ENCODE data around the gene GPS1.

Gene GPS1

DNA sequence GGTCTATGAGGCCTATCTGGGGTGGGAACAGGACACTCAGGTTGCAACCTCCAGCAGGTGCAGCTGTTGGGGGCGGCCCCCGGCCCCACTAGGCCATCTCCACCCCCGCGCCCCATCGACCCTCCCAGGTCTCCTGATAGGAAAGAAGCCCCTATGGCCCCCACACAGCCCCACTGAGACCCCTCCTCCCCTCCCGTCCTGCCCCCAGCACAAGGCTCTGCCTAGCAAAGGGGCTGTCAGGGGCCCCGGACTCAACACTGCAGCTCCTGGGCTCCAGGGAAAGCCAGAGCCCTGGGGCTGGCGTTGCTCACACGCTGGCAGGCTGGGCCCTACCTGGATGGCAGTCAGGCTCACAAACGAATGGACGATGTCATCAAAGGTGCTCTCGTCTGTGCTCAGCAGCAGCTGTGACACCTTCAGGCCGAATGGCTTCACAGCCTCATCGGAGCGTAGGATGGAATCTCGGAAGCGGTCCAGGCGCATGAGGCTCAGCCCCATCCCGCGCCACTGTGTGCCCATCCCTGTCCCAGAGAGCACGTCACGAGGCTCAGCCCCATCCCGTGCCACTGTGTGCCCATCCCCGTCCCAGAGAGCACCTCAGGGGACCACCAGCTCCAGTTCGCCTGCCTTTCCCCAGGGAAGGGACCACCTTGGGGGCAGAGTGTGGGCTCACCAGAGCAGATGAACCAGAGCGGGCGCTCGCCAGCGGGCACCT, 39.0 kb downstream of the GPS1 start:
- DNase-seq (ENCODE audit: low spot score): no peak

DNA sequence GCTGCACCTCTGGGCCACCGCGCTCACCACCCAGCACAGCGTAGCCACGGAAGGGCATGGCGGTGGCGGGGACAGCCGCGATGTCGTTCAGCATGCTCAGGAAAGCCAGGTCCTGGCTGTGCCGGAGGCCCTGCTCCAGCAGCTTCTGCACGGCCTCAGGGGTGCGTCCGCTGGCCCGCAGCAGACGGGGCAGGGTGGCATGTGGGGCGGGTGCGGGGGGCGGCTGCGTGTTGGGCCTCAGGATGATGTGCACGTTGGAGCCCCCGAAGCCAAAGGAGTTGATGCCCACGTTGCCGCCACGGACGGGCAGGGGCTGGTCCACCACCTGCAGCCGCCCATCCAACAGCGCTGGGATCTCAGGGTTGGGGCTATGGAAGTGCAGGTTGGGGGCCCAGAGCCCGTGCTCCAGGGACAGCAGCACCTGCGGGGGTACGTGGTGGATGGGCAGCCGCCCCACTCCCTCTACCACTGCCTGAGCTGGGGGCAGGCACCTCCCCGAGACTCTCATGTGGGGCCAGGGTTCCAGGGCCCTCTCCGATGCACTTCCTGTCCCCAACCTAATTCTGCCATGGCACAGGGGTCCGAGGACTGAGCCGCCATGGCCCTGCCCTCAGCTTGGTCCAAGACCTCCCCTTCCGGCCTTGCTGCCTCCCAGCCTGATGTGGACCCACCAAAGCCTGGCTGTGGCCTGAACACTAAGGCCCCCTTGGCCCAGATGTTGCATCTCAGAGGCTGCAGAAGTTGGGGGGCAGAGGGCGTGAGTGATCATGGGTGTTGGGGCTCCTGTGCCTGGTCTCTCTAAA, 39.8 kb downstream of the GPS1 start:
- no peak for DNase-seq (ENCODE audit: low spot score)

DNA sequence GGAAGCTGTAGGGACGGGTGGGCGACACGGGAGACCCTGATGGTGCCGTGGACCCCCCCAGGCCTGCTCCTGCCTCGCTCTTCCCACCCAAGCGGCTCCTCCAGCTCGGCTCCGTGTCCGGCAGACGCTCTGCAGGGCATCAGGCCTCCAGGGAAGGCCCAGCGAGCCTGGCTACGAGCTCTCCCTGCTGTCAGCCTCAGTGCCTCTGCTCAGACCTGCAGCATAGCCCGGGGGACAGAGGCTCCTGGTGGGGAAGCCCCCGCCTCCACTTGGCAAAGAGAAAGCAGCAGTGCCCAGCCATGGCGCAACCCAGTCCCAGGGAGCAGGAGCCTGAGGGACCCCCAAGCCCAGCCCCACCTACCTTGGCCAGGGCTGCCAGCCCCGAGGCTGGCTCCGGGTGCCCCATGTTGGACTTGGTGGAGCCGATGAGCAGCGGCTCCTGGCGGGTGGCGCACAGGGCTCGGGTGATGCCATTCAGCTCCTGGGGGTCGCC, 40.4 kb downstream of the GPS1 start:
- DNase-seq (ENCODE audit: low spot score): no peak

DNA sequence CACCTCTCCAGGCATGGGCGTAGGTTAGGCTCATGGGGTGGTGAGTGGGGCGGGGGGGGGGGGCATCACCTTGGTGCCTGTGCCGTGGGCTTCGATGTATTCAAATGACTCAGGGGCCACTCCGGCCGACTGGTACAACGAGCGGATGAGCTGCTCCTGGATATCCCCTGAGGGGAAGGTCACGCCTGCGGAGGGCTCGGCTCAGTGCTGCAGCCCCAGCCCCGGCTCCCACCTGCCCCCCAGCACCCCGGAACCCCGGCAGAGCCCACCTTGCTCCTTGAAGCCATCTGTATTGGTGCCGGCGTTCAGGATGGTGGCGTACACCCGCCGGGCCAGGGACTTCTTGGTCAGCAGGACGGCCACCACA, 40.9 kb downstream of the GPS1 start:
- no peak for DNase-seq (ENCODE audit: low spot score)

DNA sequence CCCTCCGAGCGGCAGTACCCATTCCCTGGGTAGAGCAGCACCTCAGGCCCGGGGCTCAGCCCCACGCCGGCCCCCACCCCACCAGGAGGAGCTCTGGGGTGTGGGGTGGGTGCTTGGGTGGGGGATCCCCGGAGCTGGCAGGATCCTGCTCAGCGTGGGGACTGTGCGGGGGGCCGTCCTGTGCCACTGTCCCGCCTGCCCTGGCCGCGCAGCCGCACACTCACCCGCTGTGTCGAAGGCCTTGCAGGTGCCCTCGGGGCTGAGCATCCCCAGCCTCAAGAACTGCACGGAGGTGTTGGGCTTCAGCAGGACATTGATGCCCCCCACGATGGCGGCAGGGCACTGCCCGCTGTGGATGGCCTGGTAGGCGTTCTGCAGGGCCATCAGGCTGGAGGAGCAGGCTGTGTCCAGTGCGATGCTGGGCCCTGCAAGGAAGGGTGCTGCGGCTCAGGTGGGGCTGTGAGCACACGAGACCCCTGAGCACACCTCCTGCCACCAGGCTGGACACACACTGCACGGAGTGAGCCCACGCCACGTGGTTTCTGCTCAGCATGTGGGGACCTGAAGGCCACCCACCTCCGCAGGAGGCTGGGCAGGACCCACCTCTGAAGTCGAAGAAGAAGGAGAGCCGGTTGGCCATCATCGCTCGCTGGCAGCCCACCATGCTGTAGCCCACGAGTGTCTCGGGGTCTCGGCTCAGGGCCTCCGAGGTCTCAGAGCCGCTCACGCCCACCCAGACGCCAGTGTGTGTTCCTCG, 41.5 kb downstream of the GPS1 start:
- no peak for DNase-seq (ENCODE audit: low spot score)

DNA sequence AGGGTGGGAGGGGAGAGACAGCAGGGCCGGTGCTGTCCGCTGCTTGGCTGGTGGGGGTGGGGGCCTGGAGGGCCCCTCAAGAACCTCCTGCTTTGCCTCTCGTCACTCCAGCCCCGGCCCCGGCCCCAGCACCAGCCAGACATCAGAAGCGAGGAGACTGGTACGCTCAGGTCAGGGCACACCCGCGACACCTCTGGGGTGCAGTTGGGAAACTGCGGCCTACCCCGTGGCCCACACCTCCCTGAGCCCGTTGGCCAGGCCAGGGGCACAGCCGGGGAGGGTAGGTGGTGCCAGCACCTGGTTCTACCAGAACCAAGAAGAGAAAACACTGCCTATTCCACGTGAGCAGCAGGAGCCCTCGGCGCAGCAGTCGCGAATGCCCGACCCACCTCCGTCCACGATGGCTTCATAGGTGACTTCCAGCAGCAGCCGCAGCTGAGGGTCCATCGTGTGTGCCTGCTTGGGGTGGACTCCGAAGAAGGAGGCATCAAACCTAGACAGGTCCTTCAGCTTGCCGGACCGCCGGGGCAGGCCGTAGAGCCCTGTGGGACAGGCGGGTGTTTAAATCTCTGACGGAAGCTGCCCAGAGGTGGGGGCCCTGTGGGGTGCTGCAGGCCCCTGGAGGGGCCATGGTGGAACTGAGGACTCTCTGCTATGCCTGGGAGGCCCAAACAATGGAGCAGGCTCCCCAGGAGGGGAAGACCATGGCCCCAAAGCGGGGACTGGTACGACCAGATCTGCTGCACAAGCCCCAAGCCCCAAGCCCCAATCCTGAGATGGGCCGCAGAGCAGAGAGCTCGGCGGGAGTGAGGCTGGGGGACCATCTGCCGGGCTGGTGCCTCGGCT, 43.5 kb downstream of the GPS1 start:
- no peak for DNase-seq (ENCODE audit: low spot score)

DNA sequence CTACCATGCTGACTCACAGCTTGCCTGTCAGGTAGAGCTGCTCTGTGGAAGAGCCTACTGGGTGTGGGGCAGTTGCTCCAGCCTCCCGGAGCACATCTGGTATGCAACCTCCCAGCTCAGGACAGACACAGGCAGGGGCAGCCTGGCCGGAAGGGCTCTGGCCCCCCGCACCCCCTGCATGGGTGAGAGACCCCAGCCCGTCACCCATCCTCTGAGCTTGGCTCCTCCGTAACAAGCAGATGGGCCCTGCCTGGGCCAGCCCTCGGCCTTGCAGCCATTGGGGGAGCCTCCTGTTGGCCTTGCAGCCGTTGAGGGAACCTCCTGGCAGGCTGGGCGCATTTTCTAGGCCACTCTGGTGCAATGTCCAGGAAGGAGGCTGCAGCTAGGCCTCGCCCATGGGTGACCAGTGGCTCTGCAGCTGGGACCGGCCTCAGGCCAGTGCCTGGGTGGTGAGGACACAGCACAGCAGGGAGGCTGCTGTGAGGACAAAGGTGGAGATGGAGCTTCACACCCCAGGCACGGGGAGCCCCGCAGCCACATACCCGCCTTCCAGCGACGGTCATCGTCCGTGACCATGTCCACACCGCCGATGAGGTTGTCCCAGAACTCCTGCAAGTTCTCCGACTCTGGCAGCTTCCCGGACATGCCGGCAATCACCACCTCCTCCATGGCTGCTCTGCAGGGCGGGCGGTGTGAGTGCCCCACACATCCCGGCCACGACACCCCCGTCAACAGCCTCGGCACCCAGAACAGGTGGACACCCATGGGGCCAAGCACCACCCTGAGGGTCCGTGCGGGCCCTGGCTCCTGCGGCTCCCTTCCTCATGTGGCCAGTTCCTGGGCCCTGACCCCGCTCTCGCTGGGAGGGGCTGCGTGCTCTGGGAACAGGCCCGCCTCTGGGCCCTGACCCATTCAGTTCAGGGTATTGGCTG, 44.3 kb downstream of the GPS1 start:
- DNase-seq (ENCODE audit: low spot score): no peak

DNA sequence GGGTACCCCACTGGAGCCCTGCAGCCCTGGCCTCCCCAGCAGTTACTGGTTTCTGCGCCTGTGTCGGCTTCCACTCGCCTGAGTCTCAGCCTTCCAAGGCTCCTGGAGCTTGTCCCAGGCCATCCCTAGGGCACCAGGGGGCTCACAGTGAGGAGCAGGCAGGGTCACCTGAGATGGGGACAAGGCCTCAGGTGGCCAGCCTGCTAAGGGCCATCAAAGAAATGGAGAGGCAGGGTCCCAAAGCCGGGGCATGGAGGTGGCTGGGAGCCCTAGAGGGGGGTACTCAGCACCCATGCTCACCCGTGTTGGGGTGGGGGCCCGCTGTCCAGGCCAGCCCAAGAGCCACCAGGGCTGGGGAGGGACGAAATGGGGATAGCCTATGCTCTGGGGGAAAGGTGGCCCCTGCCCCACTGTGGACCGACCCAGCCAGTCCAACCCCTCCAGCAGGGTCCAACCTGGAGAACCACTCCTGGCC, 45.0 kb downstream of the GPS1 start:
- no peak for DNase-seq (ENCODE audit: low spot score)

DNA sequence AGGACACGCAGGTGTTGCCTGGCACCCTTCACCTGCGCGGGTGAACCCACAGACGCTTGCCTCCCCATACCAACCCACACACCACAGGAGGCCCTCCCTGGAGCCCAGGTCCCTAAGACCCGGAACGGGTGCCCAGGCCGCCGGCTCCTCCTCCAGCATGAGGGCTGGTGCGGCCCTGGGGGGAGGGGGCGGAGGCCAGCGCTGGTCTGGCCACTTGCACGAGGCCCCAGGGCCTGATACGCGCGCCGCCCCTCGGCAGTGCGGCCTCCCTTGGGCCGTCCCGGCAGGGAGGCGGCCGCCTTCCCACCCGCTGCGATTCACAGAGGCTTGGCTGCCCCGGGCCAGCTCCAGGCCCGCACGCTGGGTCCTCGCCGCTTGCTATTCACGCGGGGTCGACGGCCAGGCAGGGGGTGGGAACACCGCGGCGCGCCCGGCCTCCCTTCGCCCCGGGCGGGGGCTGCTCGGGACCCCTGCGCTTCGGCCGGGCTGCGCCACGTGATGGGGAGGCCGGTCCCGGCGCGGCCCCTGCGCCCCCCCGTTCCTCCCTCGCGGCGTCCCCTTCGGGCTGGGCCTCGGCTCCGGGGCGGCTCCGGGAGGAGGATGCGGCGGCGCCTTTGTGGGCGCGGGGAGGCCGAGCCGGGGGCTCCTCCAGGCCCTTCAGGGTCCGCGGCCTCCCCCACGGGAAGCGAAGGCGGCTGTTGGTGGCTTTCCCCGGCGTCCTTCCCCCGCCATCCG, 45.7 kb downstream of the GPS1 start:
- peak; percentile 36 for DNase-seq (ENCODE audit: low spot score)

DNA sequence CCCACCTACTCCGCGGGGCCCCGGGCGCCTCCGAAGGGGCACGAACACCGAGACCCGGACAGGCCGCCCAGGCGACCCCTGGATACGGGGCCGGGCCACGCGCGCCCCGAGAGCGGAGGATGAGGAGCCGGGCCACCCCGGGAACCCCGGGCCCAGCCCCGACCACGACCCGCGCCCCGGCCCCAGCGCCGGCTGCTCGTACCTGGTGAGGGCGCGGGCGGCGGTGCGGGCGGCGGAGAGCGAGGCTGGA, 46.1 kb downstream of the GPS1 start:
- DNase-seq (ENCODE audit: low spot score): no peak

DNA sequence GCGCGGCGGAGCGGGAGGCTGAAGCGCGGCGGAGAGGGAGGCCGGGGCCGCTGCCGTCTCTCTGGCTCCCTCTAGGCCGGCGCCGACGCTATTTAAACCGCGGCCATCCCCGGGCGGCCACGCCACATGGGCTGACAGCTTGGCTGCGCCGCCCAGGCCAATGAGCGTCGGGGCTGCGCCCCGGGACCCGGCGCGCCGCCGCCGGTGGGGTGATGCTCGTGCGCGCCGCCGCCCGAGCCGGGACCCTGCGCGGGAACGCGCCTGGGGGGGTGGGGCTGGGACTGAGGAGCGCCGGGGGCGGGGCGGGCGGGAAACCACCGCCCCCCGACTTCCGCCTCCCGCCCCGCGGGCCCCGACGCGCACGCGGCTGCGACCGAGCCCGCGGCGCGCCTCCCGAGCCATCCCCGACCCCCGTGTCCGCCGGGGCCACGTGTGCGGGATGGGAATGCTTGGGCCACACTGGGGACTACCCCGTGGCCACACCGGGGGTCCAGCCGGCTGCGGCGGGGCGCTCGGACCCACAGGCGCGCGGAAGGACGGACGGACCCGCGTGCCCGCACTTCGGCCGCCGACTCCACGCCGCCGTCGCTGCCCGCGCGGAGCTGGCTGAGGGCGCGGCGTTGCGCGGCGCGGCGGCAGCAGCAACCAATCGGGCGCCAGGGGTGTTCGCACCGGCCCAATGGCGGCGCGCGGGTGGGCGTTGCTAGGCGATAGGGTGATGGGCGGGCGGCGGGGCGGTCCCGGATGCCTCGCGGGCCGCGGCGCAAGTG, 46.7 kb downstream of the GPS1 start, which contains the start of gene FASN:
TSS of gene FASN (minus strand) at position 68 of the 770 bp plus-strand sequence. CDS start 1,791 bp downstream, outside the sequence.
- DNase-seq (ENCODE audit: low spot score): peak; percentile 93

DNA sequence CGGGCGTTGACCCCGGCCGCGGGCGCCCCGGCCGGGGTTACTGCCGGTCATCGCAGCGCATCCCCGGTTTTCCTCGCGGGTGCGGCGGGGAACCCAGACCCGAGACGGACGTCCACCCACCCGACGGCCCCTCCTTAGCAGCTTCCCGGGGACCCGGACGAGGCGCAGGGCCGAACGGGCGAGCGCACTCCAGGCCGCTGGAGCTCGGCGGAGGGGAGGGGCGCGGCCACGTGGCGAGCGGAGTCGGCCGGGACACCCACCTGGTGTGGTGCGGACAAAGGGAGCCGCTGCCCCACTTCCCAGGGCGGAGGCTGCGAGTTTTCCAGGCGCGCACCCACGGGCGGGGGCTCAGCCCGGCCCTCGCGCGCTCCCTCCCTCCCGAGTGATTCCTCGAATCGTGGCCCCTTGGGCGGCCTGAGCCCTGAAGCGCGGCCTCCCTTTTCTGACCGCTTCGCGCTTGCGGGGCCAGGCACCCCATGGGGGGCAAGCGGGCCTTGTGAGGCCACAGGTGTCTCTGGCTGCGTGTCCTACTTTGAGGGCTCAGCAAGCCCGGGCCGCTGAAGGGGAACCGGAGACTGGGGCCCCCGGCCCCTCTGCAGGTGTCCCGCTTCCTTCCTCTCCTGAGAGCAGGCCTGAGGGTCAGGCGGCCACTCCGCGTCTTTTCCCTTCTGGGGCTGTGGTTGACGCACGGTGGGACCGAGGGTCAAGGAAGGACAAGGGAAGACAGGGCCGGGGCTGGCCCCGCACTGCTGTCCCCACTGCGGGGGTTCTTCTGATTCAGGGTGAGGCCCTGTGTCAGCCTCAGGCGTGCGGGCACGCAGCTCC, 47.5 kb downstream of the GPS1 start:
- no peak for DNase-seq (ENCODE audit: low spot score)

DNA sequence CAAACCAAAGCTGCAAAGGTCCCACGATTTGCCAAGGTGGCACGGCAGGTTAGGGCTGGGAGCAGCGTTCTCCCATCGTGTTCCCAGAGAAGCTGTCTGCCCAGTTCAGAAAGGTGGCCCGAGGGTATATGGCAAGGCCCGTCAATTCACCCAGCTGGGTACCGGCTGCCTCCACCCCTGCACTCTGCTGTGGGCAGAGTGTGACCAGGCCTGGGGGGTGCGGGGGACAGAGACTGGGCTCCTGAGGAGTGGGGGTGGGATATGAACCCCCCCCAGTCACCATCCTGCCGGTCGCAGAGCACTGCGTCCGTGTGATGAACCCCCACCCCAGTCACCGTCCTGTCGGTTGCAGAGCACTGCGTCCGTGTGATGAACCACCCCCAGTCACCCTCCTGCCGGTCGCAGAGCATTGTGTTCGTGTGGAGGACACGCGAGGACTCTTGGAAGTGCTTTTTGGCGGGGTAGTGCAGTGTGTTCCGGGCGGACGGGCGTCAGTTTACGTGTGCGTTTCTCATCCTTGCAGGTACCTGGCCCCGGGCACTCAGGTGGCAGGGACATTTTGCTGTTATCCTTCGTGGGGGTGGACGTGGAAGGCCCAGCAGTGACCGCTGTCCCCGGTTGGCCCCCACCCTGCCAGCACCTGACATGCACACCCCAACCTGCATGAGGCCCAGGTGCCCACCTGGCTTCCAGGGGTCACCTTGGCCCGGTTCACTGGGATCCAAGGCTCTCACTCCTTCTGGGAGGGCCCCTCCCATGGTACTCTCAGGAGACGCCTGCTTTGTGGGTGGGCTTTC, 49.0 kb downstream of the GPS1 start:
- no peak for DNase-seq (ENCODE audit: low spot score)

DNA sequence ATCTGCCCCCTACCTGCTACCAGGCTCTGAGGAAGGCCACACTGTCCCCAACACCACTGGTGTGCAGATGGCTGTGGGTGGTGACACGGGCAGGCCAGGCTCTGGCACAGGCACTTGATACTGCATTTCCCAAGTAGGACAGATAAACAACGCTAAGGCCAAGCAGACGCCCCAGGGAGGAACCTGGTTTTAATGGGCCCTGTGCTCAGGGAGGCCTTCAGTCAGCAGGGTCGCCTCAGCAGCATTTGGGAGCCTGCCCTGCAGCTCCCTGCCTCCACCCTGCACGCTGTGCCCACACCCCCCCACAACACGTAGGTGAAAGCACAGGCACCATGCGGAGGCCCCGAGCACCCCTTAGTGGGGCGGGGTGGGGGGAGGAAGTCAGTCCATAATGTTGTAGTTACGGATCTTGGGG, 49.6 kb downstream of the GPS1 start:
- no peak for DNase-seq (ENCODE audit: low spot score)

DNA sequence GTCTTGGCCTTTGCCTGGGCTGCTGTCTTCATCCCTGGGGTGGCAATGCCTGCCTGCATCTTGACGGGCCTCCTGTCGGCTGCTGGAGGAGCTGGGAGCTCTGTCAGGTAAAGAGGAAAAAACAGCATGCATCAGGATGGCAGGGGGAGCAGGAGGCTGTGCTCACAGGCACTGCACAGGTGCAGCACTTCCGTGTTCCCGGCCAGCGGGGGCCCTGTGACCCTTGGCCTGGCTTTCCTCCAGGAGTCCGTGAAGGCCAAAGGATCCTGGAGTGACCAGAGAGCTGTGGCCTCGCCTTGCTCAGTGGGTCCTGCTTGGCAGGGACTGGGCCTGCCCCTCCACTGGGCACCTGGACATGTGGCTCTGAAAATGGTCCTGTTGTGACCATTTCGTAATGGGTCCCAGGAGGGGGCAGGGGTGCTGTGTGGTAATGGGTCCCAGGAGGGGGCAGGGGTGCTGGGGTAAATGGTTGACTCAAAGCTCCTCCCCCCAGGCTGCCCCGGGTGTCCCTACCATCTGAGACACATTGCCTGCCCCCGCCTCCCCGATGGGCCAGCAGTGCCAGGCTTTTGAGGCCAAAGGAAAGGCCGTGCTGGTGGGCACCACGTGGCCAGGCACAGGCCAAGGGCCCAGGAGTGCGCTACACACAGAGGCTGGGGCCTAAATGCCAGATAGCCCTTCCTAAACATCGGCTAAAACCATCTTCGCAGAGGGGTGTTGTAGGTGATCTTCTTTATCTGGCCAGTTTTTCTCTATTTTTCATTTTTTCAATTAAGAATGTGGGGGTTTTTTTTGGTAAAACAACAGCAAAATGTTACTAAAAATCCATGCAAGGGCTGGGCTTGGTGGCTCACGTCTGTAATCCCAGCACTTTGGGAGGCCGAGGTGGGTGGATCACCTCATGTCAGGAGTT, 50.3 kb downstream of the GPS1 start:
- DNase-seq (ENCODE audit: low spot score): no peak
